SU-DHL-6 (cell line): ENCODE data around the gene VKORC1L1.

Source experiments
- EZH2phosphoT487 ChIP-seq: fragments of 200-600 bp; sonication (generic), shearing (Covaris generic); conservative IDR thresholded peaks from 2 replicates; pipeline ENCODE4 v1.6.1; 2018; ENCODE audit warnings: mild to moderate bottlenecking, antibody characterized with exemption, low read length, moderate library complexity, mixed read lengths
- TF ChIP-seq, protein P1 (sequence below): fragments of 200-600 bp; sonication (generic); IDR thresholded peaks from one replicate; pipeline ENCODE4 v1.5.1; 2017; ENCODE audit warnings: antibody characterized with exemption, mild to moderate bottlenecking, low read length, moderate library complexity; ENCODE audit not compliant: insufficient read depth, poor library complexity, severe bottlenecking

- TF ChIP-seq, protein P1, sequence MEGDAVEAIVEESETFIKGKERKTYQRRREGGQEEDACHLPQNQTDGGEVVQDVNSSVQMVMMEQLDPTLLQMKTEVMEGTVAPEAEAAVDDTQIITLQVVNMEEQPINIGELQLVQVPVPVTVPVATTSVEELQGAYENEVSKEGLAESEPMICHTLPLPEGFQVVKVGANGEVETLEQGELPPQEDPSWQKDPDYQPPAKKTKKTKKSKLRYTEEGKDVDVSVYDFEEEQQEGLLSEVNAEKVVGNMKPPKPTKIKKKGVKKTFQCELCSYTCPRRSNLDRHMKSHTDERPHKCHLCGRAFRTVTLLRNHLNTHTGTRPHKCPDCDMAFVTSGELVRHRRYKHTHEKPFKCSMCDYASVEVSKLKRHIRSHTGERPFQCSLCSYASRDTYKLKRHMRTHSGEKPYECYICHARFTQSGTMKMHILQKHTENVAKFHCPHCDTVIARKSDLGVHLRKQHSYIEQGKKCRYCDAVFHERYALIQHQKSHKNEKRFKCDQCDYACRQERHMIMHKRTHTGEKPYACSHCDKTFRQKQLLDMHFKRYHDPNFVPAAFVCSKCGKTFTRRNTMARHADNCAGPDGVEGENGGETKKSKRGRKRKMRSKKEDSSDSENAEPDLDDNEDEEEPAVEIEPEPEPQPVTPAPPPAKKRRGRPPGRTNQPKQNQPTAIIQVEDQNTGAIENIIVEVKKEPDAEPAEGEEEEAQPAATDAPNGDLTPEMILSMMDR: no peak
- no peak for TF ChIP-seq EZH2phosphoT487
These were observed 20.0 kb downstream of the VKORC1L1 start for GRCh38 chr7:65892835-65893234.
